Measurements from ENCODE around the gene PLEKHM3. TPM values are rescaled to one million over a fixed set of nuclear protein-coding genes. Genes with fewer than 3 reads are reported as not detected.
A peak's percentile ranks its signal among the peaks of the same experiment; 100 is the strongest.

PLEKHM3 gene
- total and polyA plus RNA-seq, 4 experiments from 2014 or later = 2.9 to 16.1 (median 9.3) TPM

GRCh38 chr2:207819021-207819797 lies 206.1 kb downstream of the PLEKHM3 start:
- H3K36me3 ChIP-seq (ENCODE audit: insufficient read depth, low read length) = no peaks in the 10 kb centered on the region
- H3K4me3 ChIP-seq (ENCODE audit: low read length in 2 of 2) = no peak overlapping the region
- H3K27me3 Mint-ChIP-seq = no peaks in the 10 kb centered on the region
- no peaks in the 10 kb centered on the region for H3K9me3 Mint-ChIP-seq
- H3K27me3 ChIP-seq (ENCODE audit: insufficient read depth, low read length) = no peaks in the 10 kb centered on the region
- H3K27ac Mint-ChIP-seq = no peak overlapping the region
- H3K9me3 ChIP-seq (ENCODE audit: control insufficient read depth in 1 of 2, low read length in 2 of 2) = no peaks in the 10 kb centered on the region
- H3K4me1 Mint-ChIP-seq = no peaks in the 10 kb centered on the region
- peaks cover 7 to 21% of the 10 kb centered on the region in 2 donors for H3K36me3 Mint-ChIP-seq
- intact Hi-C loops (cut with micrococcal nuclease) = no loop called here
- no peak overlapping the region for H3K27ac ChIP-seq (ENCODE audit: low read depth, low read length)
- no peaks in the 10 kb centered on the region for H3K4me1 ChIP-seq (ENCODE audit: insufficient read depth, low read length)
- H3K4me3 Mint-ChIP-seq = no peak overlapping the region
- ChIA-PET CTCF (ENCODE audit: partially characterized antibody) (no interaction called here), POLR2A (ENCODE audit: partially characterized antibody) (no interaction called here)
- DNase-seq = no peak

DNA sequence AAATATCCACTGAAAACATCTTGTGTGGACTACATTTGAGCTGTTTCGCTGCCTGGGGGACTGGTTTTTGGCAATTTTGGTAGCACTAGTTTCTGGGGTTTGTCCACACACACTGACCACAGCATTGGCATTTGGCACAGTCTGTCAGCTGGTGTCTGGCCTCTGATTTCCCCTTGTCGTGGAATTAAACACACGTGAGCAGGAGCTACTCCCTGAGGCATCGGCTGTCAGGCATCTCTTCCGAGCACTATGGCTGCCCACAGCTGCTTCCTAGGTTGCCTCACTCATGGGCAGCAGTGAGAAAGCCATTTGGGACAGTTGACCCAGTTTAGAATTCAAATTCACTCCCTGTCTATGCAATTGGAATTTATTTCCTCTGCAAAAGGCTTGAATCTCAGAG lies 208.8 kb downstream of the PLEKHM3 start:
- no peaks in the 10 kb centered on the region for H3K27me3 Mint-ChIP-seq
- H3K4me1 Mint-ChIP-seq = no peaks in the 10 kb centered on the region
- Histone ChIP-seq H3K36me3 (ENCODE audit: insufficient read depth, low read length) (no peaks in the 10 kb centered on the region), H3K4me1 (ENCODE audit: insufficient read depth, low read length) (no peaks in the 10 kb centered on the region), H3K4me3 (ENCODE audit: low read length in 2 of 2) (no peak overlapping the region), H3K9me3 (ENCODE audit: control insufficient read depth in 1 of 2, low read length in 2 of 2) (no peaks in the 10 kb centered on the region), H3K27ac (ENCODE audit: low read depth, low read length) (no peak overlapping the region), H3K27me3 (ENCODE audit: insufficient read depth, low read length) (no peaks in the 10 kb centered on the region)
- no peak overlapping the region for H3K4me3 Mint-ChIP-seq
- no peak for DNase-seq
- peaks cover 0 to 9% of the 10 kb centered on the region in 2 donors for H3K36me3 Mint-ChIP-seq
- intact Hi-C loops (cut with micrococcal nuclease) = no loop called here
- H3K27ac Mint-ChIP-seq = no peak overlapping the region
- ChIA-PET POLR2A (ENCODE audit: partially characterized antibody) (no interaction called here), CTCF (ENCODE audit: partially characterized antibody) (no interaction called here)
- H3K9me3 Mint-ChIP-seq = no peaks in the 10 kb centered on the region

DNA sequence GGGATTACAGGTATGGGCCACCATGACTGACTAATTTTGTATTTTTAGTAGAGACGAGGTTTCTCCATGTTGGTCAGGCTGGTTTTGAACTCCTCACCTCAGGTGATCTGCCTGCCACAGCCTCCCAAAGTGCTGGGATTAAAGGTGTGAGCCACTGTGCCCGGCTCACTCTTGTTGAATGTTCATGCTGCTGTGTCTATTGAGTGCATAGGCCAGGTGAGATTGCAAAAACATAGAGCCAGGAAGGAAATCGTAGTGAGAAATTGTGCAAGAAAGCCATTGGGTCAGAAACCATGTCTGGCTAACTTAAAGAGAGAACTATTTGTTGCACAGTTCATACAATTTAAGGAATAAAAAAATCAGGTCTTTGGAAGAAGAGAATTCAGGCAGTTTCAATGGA lies 210.1 kb downstream of the PLEKHM3 start:
- ChIA-PET CTCF (ENCODE audit: partially characterized antibody) (no interaction called here), POLR2A (ENCODE audit: partially characterized antibody) (no interaction called here)
- no peaks in the 10 kb centered on the region for H3K9me3 Mint-ChIP-seq
- H3K27ac Mint-ChIP-seq = no peak overlapping the region
- no peaks in the 10 kb centered on the region for H3K4me1 Mint-ChIP-seq
- no peaks in the 10 kb centered on the region for H3K27me3 Mint-ChIP-seq
- Histone ChIP-seq H3K27me3 (ENCODE audit: insufficient read depth, low read length) (no peaks in the 10 kb centered on the region), H3K4me1 (ENCODE audit: insufficient read depth, low read length) (no peaks in the 10 kb centered on the region), H3K27ac (ENCODE audit: low read depth, low read length) (no peak overlapping the region), H3K36me3 (ENCODE audit: insufficient read depth, low read length) (no peaks in the 10 kb centered on the region), H3K9me3 (ENCODE audit: control insufficient read depth in 1 of 2, low read length in 2 of 2) (no peaks in the 10 kb centered on the region), H3K4me3 (ENCODE audit: low read length in 2 of 2) (no peak overlapping the region)
- intact Hi-C loops (cut with micrococcal nuclease) = no loop called here
- peaks cover 0 to 4% of the 10 kb centered on the region in 2 donors for H3K36me3 Mint-ChIP-seq
- H3K4me3 Mint-ChIP-seq = no peak overlapping the region
- no peak for DNase-seq

DNA sequence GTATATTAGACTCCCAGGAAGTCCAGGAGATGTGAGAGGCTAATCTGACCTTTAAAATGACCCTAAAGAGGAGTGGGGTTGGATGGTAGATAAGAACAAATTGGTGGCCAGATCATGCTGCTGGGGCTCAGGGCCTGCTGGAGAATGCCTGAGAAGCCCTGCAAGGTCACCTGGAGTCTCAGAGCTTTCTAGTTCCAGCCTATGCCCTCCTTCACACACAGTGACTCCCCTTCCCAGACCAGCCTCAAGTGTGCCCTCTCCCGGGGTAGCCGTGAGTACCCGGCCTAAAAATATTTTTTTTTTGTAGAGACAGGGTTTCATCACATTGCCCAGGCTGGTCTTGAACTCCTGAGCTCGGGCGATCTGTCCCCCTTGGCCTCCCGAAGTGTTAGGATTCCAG lies 211.4 kb downstream of the PLEKHM3 start:
- no peaks in the 10 kb centered on the region for H3K27me3 ChIP-seq (ENCODE audit: insufficient read depth, low read length)
- Mint-ChIP-seq H3K4me3 (no peak overlapping the region), H3K36me3 (no peaks in the 10 kb centered on the region), H3K27ac (no peak overlapping the region), H3K9me3 (no peaks in the 10 kb centered on the region), H3K4me1 (no peaks in the 10 kb centered on the region), H3K27me3 (peaks cover 0 to 2% of the 10 kb centered on the region in 2 donors)
- no peak for DNase-seq
- H3K4me3 ChIP-seq (ENCODE audit: low read length in 2 of 2) = no peak overlapping the region
- no peak overlapping the region for H3K27ac ChIP-seq (ENCODE audit: low read depth, low read length)
- intact Hi-C loops (cut with micrococcal nuclease) = no loop called here
- no peaks in the 10 kb centered on the region for H3K36me3 ChIP-seq (ENCODE audit: insufficient read depth, low read length)
- H3K9me3 ChIP-seq (ENCODE audit: control insufficient read depth in 1 of 2, low read length in 2 of 2) = no peaks in the 10 kb centered on the region
- ChIA-PET CTCF (ENCODE audit: partially characterized antibody) (interaction anchor here (0.6 to 0.7 kb wide), 3 partner anchors 182 to 1304 kb away, joined by 3 read pairs; no protein-coding TSS in a partner anchor), POLR2A (ENCODE audit: partially characterized antibody) (no interaction called here)
- no peaks in the 10 kb centered on the region for H3K4me1 ChIP-seq (ENCODE audit: insufficient read depth, low read length)

GRCh38 chr2:207813221-207813916 lies 212.0 kb downstream of the PLEKHM3 start:
- Mint-ChIP-seq H3K27ac (no peak overlapping the region), H3K4me3 (peak overlapping the region in 1 of 8 donors; percentile 20), H3K27me3 (peaks cover 0 to 3% of the 10 kb centered on the region in 2 donors), H3K4me1 (no peaks in the 10 kb centered on the region), H3K9me3 (no peaks in the 10 kb centered on the region), H3K36me3 (no peaks in the 10 kb centered on the region)
- Histone ChIP-seq H3K27ac (ENCODE audit: low read depth, low read length) (no peak overlapping the region), H3K4me1 (ENCODE audit: insufficient read depth, low read length) (no peaks in the 10 kb centered on the region), H3K4me3 (ENCODE audit: low read length in 2 of 2) (no peak overlapping the region), H3K36me3 (ENCODE audit: insufficient read depth, low read length) (no peaks in the 10 kb centered on the region), H3K9me3 (ENCODE audit: control insufficient read depth in 1 of 2, low read length in 2 of 2) (no peaks in the 10 kb centered on the region), H3K27me3 (ENCODE audit: insufficient read depth, low read length) (no peaks in the 10 kb centered on the region)
- ChIA-PET POLR2A (ENCODE audit: partially characterized antibody) (no interaction called here), CTCF (ENCODE audit: partially characterized antibody) (interaction anchor here (0.6 kb wide), 1 partner anchor 355 kb away, joined by 3 read pairs; no protein-coding TSS in a partner anchor)
- DNase-seq = no peak
- intact Hi-C loops (cut with micrococcal nuclease) = no loop called here

DNA sequence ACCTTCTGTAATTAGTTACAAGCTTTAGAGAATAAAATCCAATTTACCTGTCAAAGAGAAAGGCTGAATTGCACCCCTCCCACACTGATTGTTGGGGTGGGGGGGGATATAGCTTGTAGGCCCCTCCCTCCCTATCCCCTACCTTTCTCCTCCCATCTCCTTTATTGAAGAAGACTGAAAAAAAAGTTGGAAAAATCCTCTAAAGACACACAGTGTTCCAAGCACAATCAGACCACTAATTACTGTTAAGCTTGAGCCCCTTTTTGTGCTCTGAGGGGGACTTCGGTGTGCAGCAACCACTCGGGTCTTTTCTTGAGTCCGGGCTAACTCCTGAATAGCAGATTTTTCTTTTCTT lies 212.6 kb downstream of the PLEKHM3 start:
- H3K36me3 ChIP-seq (ENCODE audit: insufficient read depth, low read length) = no peaks in the 10 kb centered on the region
- H3K27me3 Mint-ChIP-seq = peaks cover 0 to 4% of the 10 kb centered on the region in 2 donors
- no peaks in the 10 kb centered on the region for H3K4me1 Mint-ChIP-seq
- no peaks in the 10 kb centered on the region for H3K27me3 ChIP-seq (ENCODE audit: insufficient read depth, low read length)
- H3K27ac Mint-ChIP-seq = no peak overlapping the region
- POLR2A ChIA-PET (ENCODE audit: partially characterized antibody) = no interaction called here
- intact Hi-C loops (cut with micrococcal nuclease) = no loop called here
- DNase-seq = no peak
- H3K9me3 ChIP-seq (ENCODE audit: control insufficient read depth in 1 of 2, low read length in 2 of 2) = no peaks in the 10 kb centered on the region
- H3K9me3 Mint-ChIP-seq = no peaks in the 10 kb centered on the region
- no peak overlapping the region for H3K4me3 Mint-ChIP-seq
- H3K4me3 ChIP-seq (ENCODE audit: low read length in 2 of 2) = no peak overlapping the region
- H3K36me3 Mint-ChIP-seq = no peaks in the 10 kb centered on the region
- CTCF ChIA-PET (ENCODE audit: partially characterized antibody) = no interaction called here
- H3K4me1 ChIP-seq (ENCODE audit: insufficient read depth, low read length) = no peaks in the 10 kb centered on the region
- no peak overlapping the region for H3K27ac ChIP-seq (ENCODE audit: low read depth, low read length)

GRCh38 chr2:207812058-207812725 lies 213.1 kb downstream of the PLEKHM3 start:
- H3K9me3 Mint-ChIP-seq = no peaks in the 10 kb centered on the region
- DNase-seq = no peak
- H3K4me3 Mint-ChIP-seq = no peak overlapping the region
- peak overlapping the region in 1 of 7 donors; percentile 65 for H3K27ac Mint-ChIP-seq
- no peaks in the 10 kb centered on the region for H3K4me1 ChIP-seq (ENCODE audit: insufficient read depth, low read length)
- peaks cover 0 to 6% of the 10 kb centered on the region in 2 donors for H3K27me3 Mint-ChIP-seq
- POLR2A ChIA-PET (ENCODE audit: partially characterized antibody) = no interaction called here
- H3K36me3 Mint-ChIP-seq = no peaks in the 10 kb centered on the region
- intact Hi-C loops (cut with micrococcal nuclease) = no loop called here
- H3K9me3 ChIP-seq (ENCODE audit: control insufficient read depth in 1 of 2, low read length in 2 of 2) = no peaks in the 10 kb centered on the region
- H3K4me3 ChIP-seq (ENCODE audit: low read length in 2 of 2) = no peak overlapping the region
- no peaks in the 10 kb centered on the region for H3K27me3 ChIP-seq (ENCODE audit: insufficient read depth, low read length)
- no peaks in the 10 kb centered on the region for H3K36me3 ChIP-seq (ENCODE audit: insufficient read depth, low read length)
- H3K4me1 Mint-ChIP-seq = no peaks in the 10 kb centered on the region
- H3K27ac ChIP-seq (ENCODE audit: low read depth, low read length) = no peak overlapping the region
- CTCF ChIA-PET (ENCODE audit: partially characterized antibody) = no interaction called here

All from CD4-positive, alpha-beta memory T cell (primary cell).